ENCODE measurements around the gene ARHGAP32. TPM values are rescaled to one million over a fixed set of nuclear protein-coding genes. Genes with fewer than 3 reads are reported as not detected.
"Not testable (repeated sequence)": the region's sequence is repeated elsewhere in the genome, so short reads cannot be mapped to it uniquely, and the experiment has no call there.

Gene ARHGAP32
- total RNA-seq, 4 donors from 2014 or later: 9.8 to 18.8 (median 16.2) TPM

DNA sequence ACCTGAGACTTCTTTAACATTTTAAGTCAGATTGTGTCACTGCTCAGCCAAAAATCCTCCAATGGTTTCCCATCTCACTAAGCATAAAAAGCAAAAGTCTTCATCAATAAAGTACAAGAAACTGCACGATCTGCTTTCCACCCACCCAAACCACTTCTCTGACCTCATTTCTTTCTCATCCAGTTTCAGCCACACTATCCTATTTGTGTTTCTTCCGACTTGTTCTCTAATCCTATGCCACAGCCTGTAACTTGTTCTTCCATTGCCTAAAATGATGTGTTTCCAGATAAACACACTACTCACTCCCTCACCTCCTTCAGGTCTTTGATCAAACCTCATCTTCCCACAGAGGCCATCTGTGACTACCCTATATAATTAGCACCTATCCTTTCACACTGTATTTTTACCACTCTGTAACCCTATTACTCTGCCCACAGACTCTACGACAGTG, 28.4 kb downstream of the ARHGAP32 start:
- 82 to 92% methylated on average over 3 of the region's 3 CpGs for WGBS, 2 donors (ENCODE audit: low coverage in 1 of 2)

DNA sequence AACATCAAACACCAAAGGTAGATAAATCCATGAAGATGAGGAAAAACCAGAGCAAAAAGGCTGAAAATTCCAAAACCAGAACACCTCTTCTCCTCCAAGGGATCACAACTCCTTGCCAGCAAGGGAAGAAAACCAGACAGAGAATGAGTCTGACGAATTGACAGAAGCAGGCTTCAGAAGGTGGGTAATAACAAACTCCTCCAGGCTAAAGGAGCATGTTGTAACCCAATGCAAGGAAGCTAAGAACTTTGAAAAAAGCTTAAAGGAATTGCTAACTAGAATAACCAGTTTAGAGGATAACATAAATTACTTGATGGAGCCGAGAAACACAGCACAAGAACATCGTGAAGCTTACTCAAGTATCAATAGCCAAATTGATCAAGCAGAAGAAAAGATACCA, 35.0 kb downstream of the ARHGAP32 start:
- not testable (repeated sequence) for H3K27me3 ChIP-seq, H3K4me3 ChIP-seq, ATAC-seq, H3K27ac ChIP-seq, H3K4me1 ChIP-seq
- Histone ChIP-seq H3K36me3 (peaks cover 0 to 16% of the 10 kb centered on the region in 2 donors), H3K9me3 (peaks cover 0 to 28% (median 0%) of the 10 kb centered on the region in 3 donors)
- 90 to 91% methylated on average over 2 to 3 of the region's 3 CpGs for WGBS, 2 donors (ENCODE audit: low coverage in 1 of 2)

More for the DNA sequence above, 28.4 kb downstream of the ARHGAP32 start:
- peaks cover 0 to 23% of the 10 kb centered on the region in 2 donors for H3K36me3 ChIP-seq
- H3K4me3 ChIP-seq: no peak overlapping the region
- ATAC-seq: no peak
- no peak overlapping the region for H3K27ac ChIP-seq
- TF ChIP-seq POLR2AphosphoS5 (IDR thresholded peaks at IDR 0.05): no peak
- TF ChIP-seq, protein P1, sequence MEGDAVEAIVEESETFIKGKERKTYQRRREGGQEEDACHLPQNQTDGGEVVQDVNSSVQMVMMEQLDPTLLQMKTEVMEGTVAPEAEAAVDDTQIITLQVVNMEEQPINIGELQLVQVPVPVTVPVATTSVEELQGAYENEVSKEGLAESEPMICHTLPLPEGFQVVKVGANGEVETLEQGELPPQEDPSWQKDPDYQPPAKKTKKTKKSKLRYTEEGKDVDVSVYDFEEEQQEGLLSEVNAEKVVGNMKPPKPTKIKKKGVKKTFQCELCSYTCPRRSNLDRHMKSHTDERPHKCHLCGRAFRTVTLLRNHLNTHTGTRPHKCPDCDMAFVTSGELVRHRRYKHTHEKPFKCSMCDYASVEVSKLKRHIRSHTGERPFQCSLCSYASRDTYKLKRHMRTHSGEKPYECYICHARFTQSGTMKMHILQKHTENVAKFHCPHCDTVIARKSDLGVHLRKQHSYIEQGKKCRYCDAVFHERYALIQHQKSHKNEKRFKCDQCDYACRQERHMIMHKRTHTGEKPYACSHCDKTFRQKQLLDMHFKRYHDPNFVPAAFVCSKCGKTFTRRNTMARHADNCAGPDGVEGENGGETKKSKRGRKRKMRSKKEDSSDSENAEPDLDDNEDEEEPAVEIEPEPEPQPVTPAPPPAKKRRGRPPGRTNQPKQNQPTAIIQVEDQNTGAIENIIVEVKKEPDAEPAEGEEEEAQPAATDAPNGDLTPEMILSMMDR (IDR thresholded peaks at IDR 0.05): no peak
- no peak for TF ChIP-seq POLR2A (IDR thresholded peaks at IDR 0.05)
- TF ChIP-seq EP300 (IDR thresholded peaks at IDR 0.05): no peak
- peaks cover 0 to 20% (median 0%) of the 10 kb centered on the region in 3 donors for H3K9me3 ChIP-seq
- H3K4me1 ChIP-seq: no peaks in the 10 kb centered on the region
- H3K27me3 ChIP-seq: no peaks in the 10 kb centered on the region

DNA sequence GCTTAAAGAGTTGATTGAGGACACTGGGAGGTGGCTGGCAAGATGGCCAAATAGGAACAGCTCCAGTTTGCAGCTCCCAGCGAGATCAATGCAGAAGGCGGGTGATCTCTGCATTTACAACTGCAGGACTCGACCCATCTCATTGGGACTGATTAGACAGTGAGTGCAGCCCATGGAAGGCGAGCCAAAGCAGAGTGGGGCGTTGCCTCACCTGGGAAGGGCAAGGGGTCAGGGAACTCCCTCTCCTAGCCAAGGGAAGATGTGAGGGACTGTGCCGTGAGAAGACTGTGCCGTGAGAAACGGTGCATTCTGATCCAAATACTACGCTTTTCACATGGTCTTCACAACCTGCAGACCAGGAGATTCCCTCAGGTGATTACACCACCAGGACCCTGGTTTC, 36.4 kb downstream of the ARHGAP32 start:
- peaks cover 0 to 24% (median 0%) of the 10 kb centered on the region in 3 donors for H3K9me3 ChIP-seq
- H3K27ac ChIP-seq: no peak overlapping the region
- H3K36me3 ChIP-seq: peaks cover 0 to 12% of the 10 kb centered on the region in 2 donors
- no peaks in the 10 kb centered on the region for H3K27me3 ChIP-seq
- TF ChIP-seq EP300 (IDR thresholded peaks at IDR 0.05): no peak
- no peak for TF ChIP-seq POLR2AphosphoS5 (IDR thresholded peaks at IDR 0.05)
- H3K4me1 ChIP-seq: no peaks in the 10 kb centered on the region
- 94 to 95% methylated on average over 3 to 9 of the region's 9 CpGs for WGBS, 2 donors (ENCODE audit: low coverage in 1 of 2)
- H3K4me3 ChIP-seq: no peak overlapping the region
- no peak for ATAC-seq

DNA sequence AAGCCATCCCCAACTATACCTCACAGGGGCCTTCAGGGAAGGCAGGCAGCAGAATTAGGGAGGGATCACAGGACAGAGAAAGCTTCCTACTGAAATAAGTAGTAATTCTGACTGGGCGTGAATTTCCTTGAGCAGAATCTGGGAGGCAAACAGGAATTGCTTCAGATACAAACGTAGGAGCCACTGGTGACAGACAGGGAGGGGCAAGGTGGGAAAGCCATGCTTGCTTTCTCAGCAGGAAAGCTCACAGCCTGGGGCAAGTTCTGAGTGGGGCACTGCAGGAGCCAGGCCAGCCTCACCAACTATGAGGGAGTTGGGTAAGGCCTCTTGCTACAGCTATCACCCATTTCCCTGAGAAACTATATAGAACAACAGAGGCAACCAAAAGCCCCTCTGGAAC, 43.6 kb downstream of the ARHGAP32 start:
- peaks cover 0 to 7% (median 0%) of the 10 kb centered on the region in 3 donors for H3K9me3 ChIP-seq
- H3K27me3 ChIP-seq: no peaks in the 10 kb centered on the region
- WGBS, 2 donors (ENCODE audit: low coverage in 1 of 2): 81% methylated on average over 2 of the region's 2 CpGs; no CpG with 5 or more reads in 1 of the 2 donors
- no peaks in the 10 kb centered on the region for H3K36me3 ChIP-seq
- peaks cover 0 to 4% (median 0%) of the 10 kb centered on the region in 3 donors for H3K4me1 ChIP-seq
- no peak for TF ChIP-seq POLR2A (IDR thresholded peaks at IDR 0.05)
- no peak for TF ChIP-seq EP300 (IDR thresholded peaks at IDR 0.05)
- no peak for TF ChIP-seq POLR2AphosphoS5 (IDR thresholded peaks at IDR 0.05)
- TF ChIP-seq, protein P1 (IDR thresholded peaks at IDR 0.05): no peak
- H3K4me3 ChIP-seq: no peak overlapping the region
- ATAC-seq: no peak
- no peak overlapping the region for H3K27ac ChIP-seq

DNA sequence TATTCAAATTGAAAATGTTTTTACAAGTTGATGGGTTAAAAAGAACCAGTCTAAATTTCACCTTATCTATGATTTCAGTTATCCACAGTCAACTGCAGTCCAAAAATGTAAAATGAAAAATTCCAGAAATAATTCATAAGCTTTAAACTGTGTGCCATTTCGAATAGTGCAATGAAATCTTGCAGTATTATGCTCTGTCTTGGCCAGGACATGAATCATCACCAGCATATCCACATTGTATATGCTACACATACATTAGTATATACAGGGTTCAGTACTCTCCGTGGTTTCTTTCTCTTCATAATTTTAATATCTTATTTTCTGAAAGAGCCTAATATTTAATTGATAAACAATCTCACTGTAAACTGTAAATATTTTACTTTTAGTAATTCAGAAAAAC, 45.9 kb downstream of the ARHGAP32 start:
- TF ChIP-seq, protein P1 (IDR thresholded peaks at IDR 0.05): no peak
- TF ChIP-seq POLR2AphosphoS5 (IDR thresholded peaks at IDR 0.05): no peak
- no peak for TF ChIP-seq POLR2A (IDR thresholded peaks at IDR 0.05)
- TF ChIP-seq EP300 (IDR thresholded peaks at IDR 0.05): no peak
- no peaks in the 10 kb centered on the region for H3K27me3 ChIP-seq
- H3K4me3 ChIP-seq: no peak overlapping the region
- 58 to 64% methylated on average over 2 of the region's 2 CpGs for whole genome bisulfite sequencing, 2 donors (ENCODE audit: low coverage in 1 of 2)
- no peak for ATAC-seq
- no peaks in the 10 kb centered on the region for H3K9me3 ChIP-seq
- no peak overlapping the region for H3K27ac ChIP-seq
- peaks cover 0 to 14% (median 0%) of the 10 kb centered on the region in 3 donors for H3K4me1 ChIP-seq
- H3K36me3 ChIP-seq: no peaks in the 10 kb centered on the region

DNA sequence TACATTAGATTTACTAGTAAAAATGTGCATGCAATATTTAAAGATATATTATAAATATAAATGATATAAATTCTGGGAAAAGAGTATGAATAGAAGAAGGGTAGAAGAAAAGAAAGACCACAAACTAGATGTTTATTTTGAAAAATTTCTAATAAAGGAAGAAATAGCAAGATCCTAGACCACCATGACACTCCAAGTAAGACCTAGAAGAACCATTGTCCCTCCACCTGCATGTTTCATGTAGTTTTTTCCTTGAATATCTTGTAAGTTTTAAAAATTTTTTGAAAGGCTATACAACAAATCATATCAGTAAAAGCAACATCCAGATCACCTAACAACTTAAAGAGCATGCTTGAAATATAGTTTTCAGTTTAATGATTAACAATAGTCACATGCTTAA, 46.8 kb downstream of the ARHGAP32 start:
- Histone ChIP-seq H3K27me3 (no peaks in the 10 kb centered on the region), H3K4me3 (no peak overlapping the region), H3K9me3 (no peaks in the 10 kb centered on the region), H3K36me3 (no peaks in the 10 kb centered on the region), H3K4me1 (peaks cover 0 to 14% (median 0%) of the 10 kb centered on the region in 3 donors), H3K27ac (no peak overlapping the region)
- no peak for ATAC-seq
- TF ChIP-seq, protein P1 (IDR thresholded peaks at IDR 0.05): no peak
- TF ChIP-seq EP300 (IDR thresholded peaks at IDR 0.05) (no peak), POLR2A (IDR thresholded peaks at IDR 0.05) (no peak)
